Activated naive CD4-positive, alpha-beta T cell treated with anti-CD3 and anti-CD28 coated beads, Interleukin-2, amount 50 U/mL, for 24 hours (primary cell): ENCODE results near the gene BZW2.
A peak's percentile ranks its signal among the peaks of the same experiment; 100 is the strongest.

Source experiments
- H3K27ac Mint-ChIP-seq: one replicate; pipeline ENCODE4 v1.8.0; 2021; ENCODE audit warnings: mild to moderate bottlenecking, mixed read lengths
- H3K27me3 Mint-ChIP-seq: one replicate; pipeline ENCODE4 v1.8.0; 2021; ENCODE audit warnings: mixed read lengths
- H3K36me3 Mint-ChIP-seq: one replicate; pipeline ENCODE4 v1.8.0; 2021; ENCODE audit warnings: mixed read lengths
- H3K4me1 Mint-ChIP-seq: one replicate; pipeline ENCODE4 v1.8.0; 2021; ENCODE audit warnings: mixed read lengths
- H3K4me3 Mint-ChIP-seq: one replicate; pipeline ENCODE4 v1.8.0; 2021; ENCODE audit warnings: mild to moderate bottlenecking, mixed read lengths
- H3K9me3 Mint-ChIP-seq: one replicate; pipeline ENCODE4 v1.8.0; 2021; ENCODE audit warnings: mixed read lengths

Gene BZW2

GRCh38 chr7:16740623-16740953 lies 94.6 kb downstream of the BZW2 start:
- Mint-ChIP-seq H3K36me3 (no peaks in the 10 kb centered on the region), H3K4me1 (no peaks in the 10 kb centered on the region), H3K9me3 (no peaks in the 10 kb centered on the region), H3K4me3 (no peak overlapping the region), H3K27ac (peak overlapping the region; percentile 19), H3K27me3 (no peaks in the 10 kb centered on the region)

DNA sequence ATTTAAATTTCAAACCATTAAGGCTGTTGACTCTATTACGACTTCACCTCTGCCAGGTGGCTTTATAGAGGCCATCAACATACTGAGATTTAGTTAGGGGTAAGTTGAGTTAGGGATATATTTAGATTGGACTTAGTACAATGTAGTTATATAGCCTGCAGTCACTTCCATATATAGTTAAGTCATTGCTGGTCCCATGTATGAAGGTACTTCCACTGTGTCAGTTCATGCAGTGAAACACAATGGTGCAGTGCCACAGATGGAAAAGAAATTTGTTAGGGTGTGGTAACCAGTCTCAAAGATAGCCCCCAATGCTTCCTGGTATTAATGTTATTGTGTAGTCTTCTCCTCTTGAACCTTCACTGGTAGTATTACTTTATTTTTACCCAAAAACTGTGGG lies 95.0 kb downstream of the BZW2 start:
- Mint-ChIP-seq H3K27ac (no peak overlapping the region), H3K4me3 (no peak overlapping the region), H3K27me3 (no peaks in the 10 kb centered on the region)

GRCh38 chr7:16741676-16742075 lies 95.7 kb downstream of the BZW2 start:
- Mint-ChIP-seq H3K36me3 (no peaks in the 10 kb centered on the region), H3K9me3 (no peaks in the 10 kb centered on the region), H3K4me1 (no peaks in the 10 kb centered on the region), H3K27ac (no peak overlapping the region), H3K4me3 (no peak overlapping the region), H3K27me3 (no peaks in the 10 kb centered on the region)

More for the DNA sequence above, 95.0 kb downstream of the BZW2 start:
- Mint-ChIP-seq H3K36me3 (no peaks in the 10 kb centered on the region), H3K9me3 (no peaks in the 10 kb centered on the region), H3K4me1 (no peaks in the 10 kb centered on the region)

DNA sequence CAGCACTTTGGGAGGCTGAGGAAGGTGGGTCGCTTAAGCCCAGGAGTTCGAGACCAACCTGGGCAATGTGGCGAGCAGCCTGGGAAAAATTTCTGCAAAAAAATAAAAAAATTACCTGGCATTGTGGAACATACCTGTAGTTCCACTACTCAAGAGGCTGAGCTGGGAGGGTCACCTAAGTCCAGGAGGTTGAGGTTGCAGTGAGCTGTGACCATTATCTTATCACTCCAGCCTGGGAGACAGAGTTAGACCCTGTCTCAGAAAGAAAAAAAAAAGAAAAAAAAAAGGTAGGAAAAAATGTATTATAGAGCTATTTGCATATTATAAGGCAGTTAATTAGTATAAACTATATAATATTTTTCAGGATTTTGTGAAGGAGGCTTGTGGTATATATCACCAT lies 96.6 kb downstream of the BZW2 start:
- Mint-ChIP-seq H3K27ac (no peak overlapping the region), H3K27me3 (no peaks in the 10 kb centered on the region), H3K9me3 (no peaks in the 10 kb centered on the region), H3K36me3 (no peaks in the 10 kb centered on the region), H3K4me3 (no peak overlapping the region), H3K4me1 (no peaks in the 10 kb centered on the region)

- Mint-ChIP-seq H3K4me3 (no peak overlapping the region), H3K36me3 (no peaks in the 10 kb centered on the region), H3K4me1 (no peaks in the 10 kb centered on the region), H3K9me3 (no peaks in the 10 kb centered on the region), H3K27ac (no peak overlapping the region), H3K27me3 (no peaks in the 10 kb centered on the region)
Observed at GRCh38 chr7:16743236-16743635, 97.3 kb downstream of the BZW2 start.

- no peaks in the 10 kb centered on the region for H3K36me3 Mint-ChIP-seq
- H3K9me3 Mint-ChIP-seq: no peaks in the 10 kb centered on the region
- H3K27me3 Mint-ChIP-seq: peaks cover 1% of the 10 kb centered on the region
- H3K4me1 Mint-ChIP-seq: no peaks in the 10 kb centered on the region
- H3K4me3 Mint-ChIP-seq: no peak overlapping the region
- no peak overlapping the region for H3K27ac Mint-ChIP-seq
Observed at GRCh38 chr7:16744518-16745250, 98.7 kb downstream of the BZW2 start.

GRCh38 chr7:16745645-16746044 lies 99.7 kb downstream of the BZW2 start:
- H3K4me1 Mint-ChIP-seq: no peaks in the 10 kb centered on the region
- H3K9me3 Mint-ChIP-seq: no peaks in the 10 kb centered on the region
- peaks cover 1% of the 10 kb centered on the region for H3K27me3 Mint-ChIP-seq
- no peaks in the 10 kb centered on the region for H3K36me3 Mint-ChIP-seq
- no peak overlapping the region for H3K4me3 Mint-ChIP-seq
- H3K27ac Mint-ChIP-seq: no peak overlapping the region

- H3K27ac Mint-ChIP-seq: no peak overlapping the region
- H3K9me3 Mint-ChIP-seq: no peaks in the 10 kb centered on the region
- no peaks in the 10 kb centered on the region for H3K36me3 Mint-ChIP-seq
- H3K4me3 Mint-ChIP-seq: no peak overlapping the region
- H3K4me1 Mint-ChIP-seq: no peaks in the 10 kb centered on the region
- peaks cover 3% of the 10 kb centered on the region for H3K27me3 Mint-ChIP-seq
Observed at GRCh38 chr7:16747102-16747501, 101.1 kb downstream of the BZW2 start.

DNA sequence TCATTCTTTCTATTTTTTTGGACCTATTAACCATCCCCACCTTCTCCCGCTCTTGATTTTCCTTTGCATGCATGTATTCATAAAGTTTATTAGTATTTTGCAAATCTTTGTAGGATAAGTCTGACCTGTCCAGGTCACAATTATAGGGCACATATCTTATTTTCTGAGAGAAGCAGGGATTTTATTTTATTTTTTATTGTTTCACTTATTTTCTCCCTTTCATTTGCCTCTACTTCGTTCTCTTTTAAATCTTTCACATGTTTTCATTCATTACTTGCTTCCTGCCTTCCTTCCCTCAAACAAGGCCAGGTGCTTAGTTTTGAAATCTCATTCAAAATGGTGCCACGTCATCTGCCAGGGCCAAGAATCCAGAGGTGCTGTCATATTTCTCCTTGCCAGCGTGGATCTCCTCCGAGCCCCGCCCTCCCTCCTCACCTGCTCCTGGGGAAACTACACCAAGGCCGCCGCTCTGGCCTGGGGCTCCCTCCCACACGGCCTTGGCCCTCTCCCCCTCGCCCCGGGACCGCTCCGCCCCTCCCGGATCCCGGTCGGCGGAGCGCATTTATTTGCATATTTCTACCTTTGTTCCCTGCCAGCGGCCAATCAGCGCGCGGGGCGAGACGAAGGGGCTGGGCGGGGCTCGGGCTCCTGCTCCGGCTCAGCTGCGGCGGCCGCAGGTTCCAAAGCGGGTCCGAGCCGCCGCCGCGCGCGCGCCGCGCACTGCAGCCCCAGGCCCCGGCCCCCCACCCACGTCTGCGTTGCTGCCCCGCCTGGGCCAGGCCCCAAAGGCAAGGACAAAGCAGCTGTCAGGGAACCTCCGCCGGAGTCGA lies 107.3 kb downstream of the BZW2 start, which contains the start of gene TSPAN13:
TSS of gene TSPAN13 (plus strand) at position 654 of the 830 bp plus-strand sequence. CDS start 213 bp downstream, outside the sequence.
- H3K4me3 Mint-ChIP-seq: peak within 1 kb of the TSS; percentile 81
- H3K9me3 Mint-ChIP-seq: no peaks in the 10 kb centered on the region
- H3K27ac Mint-ChIP-seq: peak within 1 kb of the TSS; percentile 13
- peaks cover 11% of the 10 kb centered on the region for H3K4me1 Mint-ChIP-seq
- peaks cover 2% of the 10 kb centered on the region for H3K36me3 Mint-ChIP-seq
- H3K27me3 Mint-ChIP-seq: peaks cover 31% of the 10 kb centered on the region

- Mint-ChIP-seq H3K27ac (peak overlapping the region; percentile 13), H3K9me3 (no peaks in the 10 kb centered on the region), H3K4me3 (peak overlapping the region; percentile 81), H3K36me3 (peaks cover 2% of the 10 kb centered on the region), H3K27me3 (peaks cover 31% of the 10 kb centered on the region), H3K4me1 (peaks cover 11% of the 10 kb centered on the region)
Observed at GRCh38 chr7:16753932-16754855, 108.2 kb downstream of the BZW2 start.

DNA sequence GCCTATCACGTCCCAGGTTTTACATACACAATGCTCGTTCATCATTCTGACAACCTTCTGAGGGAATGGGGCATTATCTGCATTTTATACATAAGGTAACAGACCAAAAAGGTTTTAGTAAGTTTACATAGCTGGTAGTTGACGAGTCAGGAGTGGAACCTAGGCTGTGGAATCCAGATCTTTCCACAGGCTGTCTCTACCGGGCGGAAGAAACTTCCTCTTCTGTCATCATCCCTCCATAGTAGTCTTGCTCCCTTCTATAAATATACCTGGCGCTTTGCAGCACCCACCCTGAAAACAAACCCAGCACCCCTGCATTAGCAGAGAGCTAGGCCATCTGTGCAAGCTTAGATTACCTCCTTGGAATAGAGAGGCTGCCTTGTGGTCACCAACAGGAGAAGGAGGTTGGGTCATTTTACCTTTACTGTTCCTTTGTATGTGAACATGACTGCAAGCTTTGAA lies 108.9 kb downstream of the BZW2 start:
- Mint-ChIP-seq H3K27me3 (peaks cover 30% of the 10 kb centered on the region), H3K4me3 (peak overlapping the region; percentile 81), H3K36me3 (peaks cover 2% of the 10 kb centered on the region), H3K27ac (no peak overlapping the region), H3K4me1 (peaks cover 11% of the 10 kb centered on the region), H3K9me3 (no peaks in the 10 kb centered on the region)

DNA sequence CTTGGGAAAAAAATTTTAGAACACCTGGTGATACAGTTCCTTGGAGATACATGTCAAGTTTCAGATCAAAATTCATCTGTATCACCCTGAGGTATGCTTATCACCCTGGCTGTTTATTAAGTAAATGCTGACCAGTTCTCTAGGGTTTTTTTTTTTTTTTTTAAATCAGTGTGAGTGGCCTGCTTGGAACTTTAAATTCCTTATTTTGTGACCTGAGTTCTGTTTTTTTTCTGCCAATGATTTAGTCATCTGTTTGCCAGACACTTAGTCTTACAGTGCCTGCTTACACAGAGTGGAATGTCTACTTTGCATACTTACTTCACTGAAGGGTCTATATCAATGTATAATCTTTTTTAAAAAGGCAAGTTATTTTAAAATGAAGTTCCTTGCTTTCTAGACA lies 109.4 kb downstream of the BZW2 start:
- H3K9me3 Mint-ChIP-seq: no peaks in the 10 kb centered on the region
- no peak overlapping the region for H3K27ac Mint-ChIP-seq
- H3K27me3 Mint-ChIP-seq: peaks cover 30% of the 10 kb centered on the region
- H3K4me1 Mint-ChIP-seq: peaks cover 11% of the 10 kb centered on the region
- H3K36me3 Mint-ChIP-seq: peaks cover 2% of the 10 kb centered on the region
- H3K4me3 Mint-ChIP-seq: no peak overlapping the region
